ENCODE results near the gene TMEM97.

- no peak for TF ChIP-seq POLR2A (IDR thresholded peaks at IDR 0.05; ENCODE audit: low read length)
- no peak for TF ChIP-seq GATA1 (IDR thresholded peaks at IDR 0.05; ENCODE audit: low read depth, low read length)
Measured at GRCh38 chr17:28364665-28365363, 45.8 kb downstream of the TMEM97 start, which contains the start of gene SEBOX.

All from erythroblast (primary cell).